ENCODE data around the gene DLG2.

The DLG2 gene

GRCh38 chr11:84830372-84830771, 796.8 kb downstream of the DLG2 start:
- H3K4me1 ChIP-seq (ENCODE audit: control insufficient read depth in 2 of 2, insufficient read depth in 2 of 2, low read length in 2 of 2) = peaks cover 6 to 12% of the 10 kb centered on the region in 2 donors
- no peak overlapping the region for H3K9ac ChIP-seq (ENCODE audit: low read depth in 1 of 2, low read length in 2 of 2)
- H3K4me3 ChIP-seq (ENCODE audit: low read length in 2 of 2) = no peak overlapping the region
- H3K9me3 ChIP-seq (ENCODE audit: control insufficient read depth in 2 of 2, low read length in 2 of 2) = no peaks in the 10 kb centered on the region
- no peaks in the 10 kb centered on the region for H3K36me3 ChIP-seq (ENCODE audit: control insufficient read depth in 2 of 2, insufficient read depth in 2 of 2, low read length in 2 of 2)
- no peak overlapping the region for H3K27ac ChIP-seq (ENCODE audit: low read depth in 2 of 2, low read length in 2 of 2)
- H3K27me3 ChIP-seq (ENCODE audit: control insufficient read depth in 2 of 2, insufficient read depth in 2 of 2, low read length in 2 of 2) = no peaks in the 10 kb centered on the region

- Histone ChIP-seq H3K9me3 (ENCODE audit: control insufficient read depth in 2 of 2, low read length in 2 of 2) (no peaks in the 10 kb centered on the region), H3K9ac (ENCODE audit: low read depth in 1 of 2, low read length in 2 of 2) (no peak overlapping the region), H3K27ac (ENCODE audit: low read depth in 2 of 2, low read length in 2 of 2) (no peak overlapping the region), H3K36me3 (ENCODE audit: control insufficient read depth in 2 of 2, insufficient read depth in 2 of 2, low read length in 2 of 2) (no peaks in the 10 kb centered on the region), H3K4me3 (ENCODE audit: low read length in 2 of 2) (no peak overlapping the region), H3K27me3 (ENCODE audit: control insufficient read depth in 2 of 2, insufficient read depth in 2 of 2, low read length in 2 of 2) (no peaks in the 10 kb centered on the region), H3K4me1 (ENCODE audit: control insufficient read depth in 2 of 2, insufficient read depth in 2 of 2, low read length in 2 of 2) (peaks cover 6 to 14% of the 10 kb centered on the region in 2 donors)
These were observed 798.0 kb downstream of the DLG2 start for GRCh38 chr11:84829162-84829561.

GRCh38 chr11:84828616-84829015, 798.5 kb downstream of the DLG2 start:
- H3K9me3 ChIP-seq (ENCODE audit: control insufficient read depth in 2 of 2, low read length in 2 of 2) = no peaks in the 10 kb centered on the region
- H3K27ac ChIP-seq (ENCODE audit: low read depth in 2 of 2, low read length in 2 of 2) = no peak overlapping the region
- H3K27me3 ChIP-seq (ENCODE audit: control insufficient read depth in 2 of 2, insufficient read depth in 2 of 2, low read length in 2 of 2) = no peaks in the 10 kb centered on the region
- H3K4me3 ChIP-seq (ENCODE audit: low read length in 2 of 2) = no peak overlapping the region
- no peaks in the 10 kb centered on the region for H3K36me3 ChIP-seq (ENCODE audit: control insufficient read depth in 2 of 2, insufficient read depth in 2 of 2, low read length in 2 of 2)
- H3K9ac ChIP-seq (ENCODE audit: low read depth in 1 of 2, low read length in 2 of 2) = no peak overlapping the region
- H3K4me1 ChIP-seq (ENCODE audit: control insufficient read depth in 2 of 2, insufficient read depth in 2 of 2, low read length in 2 of 2) = peaks cover 6 to 14% of the 10 kb centered on the region in 2 donors

GRCh38 chr11:84825106-84825660, 802.0 kb downstream of the DLG2 start:
- no peak overlapping the region for H3K9ac ChIP-seq (ENCODE audit: low read depth in 1 of 2, low read length in 2 of 2)
- no peak overlapping the region for H3K4me3 ChIP-seq (ENCODE audit: low read length in 2 of 2)
- H3K4me1 ChIP-seq (ENCODE audit: control insufficient read depth in 2 of 2, insufficient read depth in 2 of 2, low read length in 2 of 2) = peaks cover 0 to 4% of the 10 kb centered on the region in 2 donors
- H3K36me3 ChIP-seq (ENCODE audit: control insufficient read depth in 2 of 2, insufficient read depth in 2 of 2, low read length in 2 of 2) = no peaks in the 10 kb centered on the region
- H3K27ac ChIP-seq (ENCODE audit: low read depth in 2 of 2, low read length in 2 of 2) = no peak overlapping the region
- H3K27me3 ChIP-seq (ENCODE audit: control insufficient read depth in 2 of 2, insufficient read depth in 2 of 2, low read length in 2 of 2) = no peaks in the 10 kb centered on the region
- no peaks in the 10 kb centered on the region for H3K9me3 ChIP-seq (ENCODE audit: control insufficient read depth in 2 of 2, low read length in 2 of 2)

- H3K36me3 ChIP-seq (ENCODE audit: control insufficient read depth in 2 of 2, insufficient read depth in 2 of 2, low read length in 2 of 2) = no peaks in the 10 kb centered on the region
- no peaks in the 10 kb centered on the region for H3K27me3 ChIP-seq (ENCODE audit: control insufficient read depth in 2 of 2, insufficient read depth in 2 of 2, low read length in 2 of 2)
- H3K9me3 ChIP-seq (ENCODE audit: control insufficient read depth in 2 of 2, low read length in 2 of 2) = no peaks in the 10 kb centered on the region
- no peak overlapping the region for H3K9ac ChIP-seq (ENCODE audit: low read depth in 1 of 2, low read length in 2 of 2)
- H3K4me1 ChIP-seq (ENCODE audit: control insufficient read depth in 2 of 2, insufficient read depth in 2 of 2, low read length in 2 of 2) = peaks cover 0 to 4% of the 10 kb centered on the region in 2 donors
- no peak overlapping the region for H3K4me3 ChIP-seq (ENCODE audit: low read length in 2 of 2)
- H3K27ac ChIP-seq (ENCODE audit: low read depth in 2 of 2, low read length in 2 of 2) = no peak overlapping the region
These were observed 802.5 kb downstream of the DLG2 start for GRCh38 chr11:84824624-84825023.

GRCh38 chr11:84819537-84819936, 807.6 kb downstream of the DLG2 start:
- Histone ChIP-seq H3K27ac (ENCODE audit: low read depth in 2 of 2, low read length in 2 of 2) (no peak overlapping the region), H3K9ac (ENCODE audit: low read depth in 1 of 2, low read length in 2 of 2) (no peak overlapping the region), H3K4me1 (ENCODE audit: control insufficient read depth in 2 of 2, insufficient read depth in 2 of 2, low read length in 2 of 2) (no peaks in the 10 kb centered on the region), H3K36me3 (ENCODE audit: control insufficient read depth in 2 of 2, insufficient read depth in 2 of 2, low read length in 2 of 2) (no peaks in the 10 kb centered on the region), H3K9me3 (ENCODE audit: control insufficient read depth in 2 of 2, low read length in 2 of 2) (no peaks in the 10 kb centered on the region), H3K27me3 (ENCODE audit: control insufficient read depth in 2 of 2, insufficient read depth in 2 of 2, low read length in 2 of 2) (no peaks in the 10 kb centered on the region), H3K4me3 (ENCODE audit: low read length in 2 of 2) (no peak overlapping the region)

- no peaks in the 10 kb centered on the region for H3K36me3 ChIP-seq (ENCODE audit: control insufficient read depth in 2 of 2, insufficient read depth in 2 of 2, low read length in 2 of 2)
- no peak overlapping the region for H3K27ac ChIP-seq (ENCODE audit: low read depth in 2 of 2, low read length in 2 of 2)
- no peak overlapping the region for H3K4me3 ChIP-seq (ENCODE audit: low read length in 2 of 2)
- H3K9ac ChIP-seq (ENCODE audit: low read depth in 1 of 2, low read length in 2 of 2) = no peak overlapping the region
- no peaks in the 10 kb centered on the region for H3K4me1 ChIP-seq (ENCODE audit: control insufficient read depth in 2 of 2, insufficient read depth in 2 of 2, low read length in 2 of 2)
- no peaks in the 10 kb centered on the region for H3K27me3 ChIP-seq (ENCODE audit: control insufficient read depth in 2 of 2, insufficient read depth in 2 of 2, low read length in 2 of 2)
- no peaks in the 10 kb centered on the region for H3K9me3 ChIP-seq (ENCODE audit: control insufficient read depth in 2 of 2, low read length in 2 of 2)
These were observed 808.0 kb downstream of the DLG2 start for GRCh38 chr11:84819128-84819527.

- no peak overlapping the region for H3K9ac ChIP-seq (ENCODE audit: low read depth in 1 of 2, low read length in 2 of 2)
- H3K36me3 ChIP-seq (ENCODE audit: control insufficient read depth in 2 of 2, insufficient read depth in 2 of 2, low read length in 2 of 2) = no peaks in the 10 kb centered on the region
- H3K4me3 ChIP-seq (ENCODE audit: low read length in 2 of 2) = no peak overlapping the region
- H3K4me1 ChIP-seq (ENCODE audit: control insufficient read depth in 2 of 2, insufficient read depth in 2 of 2, low read length in 2 of 2) = no peaks in the 10 kb centered on the region
- no peaks in the 10 kb centered on the region for H3K9me3 ChIP-seq (ENCODE audit: control insufficient read depth in 2 of 2, low read length in 2 of 2)
- no peaks in the 10 kb centered on the region for H3K27me3 ChIP-seq (ENCODE audit: control insufficient read depth in 2 of 2, insufficient read depth in 2 of 2, low read length in 2 of 2)
- no peak overlapping the region for H3K27ac ChIP-seq (ENCODE audit: low read depth in 2 of 2, low read length in 2 of 2)
These were observed 809.1 kb downstream of the DLG2 start for GRCh38 chr11:84817998-84818397.

GRCh38 chr11:84812471-84812969, 814.6 kb downstream of the DLG2 start:
- Histone ChIP-seq H3K36me3 (ENCODE audit: control insufficient read depth in 2 of 2, insufficient read depth in 2 of 2, low read length in 2 of 2) (no peaks in the 10 kb centered on the region), H3K9me3 (ENCODE audit: control insufficient read depth in 2 of 2, low read length in 2 of 2) (no peaks in the 10 kb centered on the region), H3K4me3 (ENCODE audit: low read length in 2 of 2) (no peak overlapping the region), H3K9ac (ENCODE audit: low read depth in 1 of 2, low read length in 2 of 2) (no peak overlapping the region), H3K27ac (ENCODE audit: low read depth in 2 of 2, low read length in 2 of 2) (no peak overlapping the region), H3K27me3 (ENCODE audit: control insufficient read depth in 2 of 2, insufficient read depth in 2 of 2, low read length in 2 of 2) (no peaks in the 10 kb centered on the region), H3K4me1 (ENCODE audit: control insufficient read depth in 2 of 2, insufficient read depth in 2 of 2, low read length in 2 of 2) (no peaks in the 10 kb centered on the region)

GRCh38 chr11:84806354-84806753, 820.8 kb downstream of the DLG2 start:
- Histone ChIP-seq H3K36me3 (ENCODE audit: control insufficient read depth in 2 of 2, insufficient read depth in 2 of 2, low read length in 2 of 2) (no peaks in the 10 kb centered on the region), H3K27me3 (ENCODE audit: control insufficient read depth in 2 of 2, insufficient read depth in 2 of 2, low read length in 2 of 2) (no peaks in the 10 kb centered on the region), H3K27ac (ENCODE audit: low read depth in 2 of 2, low read length in 2 of 2) (no peak overlapping the region), H3K9me3 (ENCODE audit: control insufficient read depth in 2 of 2, low read length in 2 of 2) (peaks cover 0 to 4% of the 10 kb centered on the region in 2 donors), H3K4me1 (ENCODE audit: control insufficient read depth in 2 of 2, insufficient read depth in 2 of 2, low read length in 2 of 2) (no peaks in the 10 kb centered on the region), H3K9ac (ENCODE audit: low read depth in 1 of 2, low read length in 2 of 2) (no peak overlapping the region), H3K4me3 (ENCODE audit: low read length in 2 of 2) (no peak overlapping the region)

- Histone ChIP-seq H3K27ac (ENCODE audit: low read depth in 2 of 2, low read length in 2 of 2) (no peak overlapping the region), H3K4me3 (ENCODE audit: low read length in 2 of 2) (no peak overlapping the region), H3K9ac (ENCODE audit: low read depth in 1 of 2, low read length in 2 of 2) (no peak overlapping the region), H3K4me1 (ENCODE audit: control insufficient read depth in 2 of 2, insufficient read depth in 2 of 2, low read length in 2 of 2) (no peaks in the 10 kb centered on the region), H3K36me3 (ENCODE audit: control insufficient read depth in 2 of 2, insufficient read depth in 2 of 2, low read length in 2 of 2) (no peaks in the 10 kb centered on the region), H3K9me3 (ENCODE audit: control insufficient read depth in 2 of 2, low read length in 2 of 2) (peaks cover 0 to 4% of the 10 kb centered on the region in 2 donors), H3K27me3 (ENCODE audit: control insufficient read depth in 2 of 2, insufficient read depth in 2 of 2, low read length in 2 of 2) (no peaks in the 10 kb centered on the region)
These were observed 823.1 kb downstream of the DLG2 start for GRCh38 chr11:84804041-84804440.

All from mucosa of rectum (tissue), 2 donors.